DND-41 (cell line): ENCODE measurements around the gene ZSCAN4.

Experiments used
- EZH2 ChIP-seq: IDR thresholded peaks from 3 replicates; pipeline ENCODE4 v1.6.1; 2012; ENCODE audit warnings: borderline replicate concordance, low read depth, mild to moderate bottlenecking, moderate library complexity, low read length, inconsistent platforms; ENCODE audit not compliant: severe bottlenecking
- TF ChIP-seq, protein P1 (sequence below): IDR thresholded peaks from 2 replicates; pipeline ENCODE4 v1.5.1; 2012; ENCODE audit warnings: borderline replicate concordance, low read length, moderate library complexity, mild to moderate bottlenecking; ENCODE audit not compliant: poor library complexity, severe bottlenecking; ENCODE audit errors: extremely low read depth

DNA sequence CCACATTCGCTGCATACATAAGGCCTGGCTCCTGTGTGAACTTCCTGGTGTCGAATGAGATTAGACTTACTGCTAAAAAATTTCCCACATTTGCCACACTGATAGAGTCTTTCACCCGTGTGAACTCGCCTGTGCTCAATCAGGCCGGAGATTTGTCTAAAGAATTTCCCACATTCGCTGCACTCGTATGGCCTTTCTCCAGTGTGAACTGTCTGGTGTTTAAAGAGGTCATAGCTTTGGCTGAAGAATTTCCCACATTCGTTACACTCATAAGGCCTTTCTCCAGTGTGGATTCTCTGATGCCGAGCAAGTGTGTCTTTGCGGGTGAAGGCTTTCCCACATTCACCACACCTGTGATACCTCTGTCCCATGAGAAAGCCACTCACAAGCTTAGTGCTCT is 52.1 kb downstream of the ZSCAN4 start:
- TF ChIP-seq, protein P1, sequence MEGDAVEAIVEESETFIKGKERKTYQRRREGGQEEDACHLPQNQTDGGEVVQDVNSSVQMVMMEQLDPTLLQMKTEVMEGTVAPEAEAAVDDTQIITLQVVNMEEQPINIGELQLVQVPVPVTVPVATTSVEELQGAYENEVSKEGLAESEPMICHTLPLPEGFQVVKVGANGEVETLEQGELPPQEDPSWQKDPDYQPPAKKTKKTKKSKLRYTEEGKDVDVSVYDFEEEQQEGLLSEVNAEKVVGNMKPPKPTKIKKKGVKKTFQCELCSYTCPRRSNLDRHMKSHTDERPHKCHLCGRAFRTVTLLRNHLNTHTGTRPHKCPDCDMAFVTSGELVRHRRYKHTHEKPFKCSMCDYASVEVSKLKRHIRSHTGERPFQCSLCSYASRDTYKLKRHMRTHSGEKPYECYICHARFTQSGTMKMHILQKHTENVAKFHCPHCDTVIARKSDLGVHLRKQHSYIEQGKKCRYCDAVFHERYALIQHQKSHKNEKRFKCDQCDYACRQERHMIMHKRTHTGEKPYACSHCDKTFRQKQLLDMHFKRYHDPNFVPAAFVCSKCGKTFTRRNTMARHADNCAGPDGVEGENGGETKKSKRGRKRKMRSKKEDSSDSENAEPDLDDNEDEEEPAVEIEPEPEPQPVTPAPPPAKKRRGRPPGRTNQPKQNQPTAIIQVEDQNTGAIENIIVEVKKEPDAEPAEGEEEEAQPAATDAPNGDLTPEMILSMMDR = no peak
- no peak for TF ChIP-seq EZH2
